ENCODE results near the gene FNDC3B. TPM values are rescaled to one million over a fixed set of nuclear protein-coding genes. Genes with fewer than 3 reads are reported as not detected.

FNDC3B gene
- total RNA-seq, 2 experiments from 2014 or later: 13.4 to 15.3 TPM

GRCh38 chr3:172063456-172064432, 24.4 kb downstream of the FNDC3B start:
- CTCF ChIA-PET: interaction anchor here (1.0 kb wide), 1 partner anchor 24 kb away, joined by 4 read pairs; no protein-coding TSS in a partner anchor
- H3K27ac Mint-ChIP-seq: no peak overlapping the region
- H3K4me3 Mint-ChIP-seq: no peak overlapping the region
- no peak for DNase-seq
- POLR2A ChIA-PET: no interaction called here
- H3K4me1 Mint-ChIP-seq: peaks cover 22% of the 10 kb centered on the region
- H3K36me3 Mint-ChIP-seq (ENCODE audit: low read depth): peaks cover 2% of the 10 kb centered on the region
- H3K9me3 Mint-ChIP-seq: no peaks in the 10 kb centered on the region
- H3K27me3 Mint-ChIP-seq: no peaks in the 10 kb centered on the region

DNA sequence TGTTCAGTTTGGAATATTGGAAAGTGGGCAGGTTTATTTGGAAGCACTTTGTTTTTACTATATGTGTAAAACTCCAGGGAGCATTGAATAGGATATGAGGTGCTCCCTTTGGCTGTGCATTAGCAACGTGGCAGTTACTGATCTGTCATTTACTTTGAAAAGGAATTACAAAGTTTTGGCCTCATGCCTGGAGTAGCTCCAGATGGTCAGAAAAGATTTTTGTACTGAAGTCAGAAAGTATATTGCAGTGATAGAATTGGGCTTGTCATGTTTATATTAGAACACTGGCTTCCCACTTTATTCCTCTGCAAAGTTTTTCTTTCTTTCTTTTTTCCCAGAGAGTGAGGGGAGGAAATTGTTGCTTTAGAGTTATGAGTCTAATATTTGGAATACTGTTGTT, 26.1 kb downstream of the FNDC3B start:
- Mint-ChIP-seq H3K36me3 (ENCODE audit: low read depth) (peaks cover 2% of the 10 kb centered on the region), H3K27me3 (no peaks in the 10 kb centered on the region), H3K4me1 (peaks cover 22% of the 10 kb centered on the region), H3K9me3 (no peaks in the 10 kb centered on the region), H3K27ac (no peak overlapping the region), H3K4me3 (no peak overlapping the region)
- ChIA-PET CTCF (interaction anchor here (1.6 kb wide), 1 partner anchor 12 kb away, joined by 4 read pairs; no protein-coding TSS in a partner anchor), POLR2A (no interaction called here)
- no peak for DNase-seq

DNA sequence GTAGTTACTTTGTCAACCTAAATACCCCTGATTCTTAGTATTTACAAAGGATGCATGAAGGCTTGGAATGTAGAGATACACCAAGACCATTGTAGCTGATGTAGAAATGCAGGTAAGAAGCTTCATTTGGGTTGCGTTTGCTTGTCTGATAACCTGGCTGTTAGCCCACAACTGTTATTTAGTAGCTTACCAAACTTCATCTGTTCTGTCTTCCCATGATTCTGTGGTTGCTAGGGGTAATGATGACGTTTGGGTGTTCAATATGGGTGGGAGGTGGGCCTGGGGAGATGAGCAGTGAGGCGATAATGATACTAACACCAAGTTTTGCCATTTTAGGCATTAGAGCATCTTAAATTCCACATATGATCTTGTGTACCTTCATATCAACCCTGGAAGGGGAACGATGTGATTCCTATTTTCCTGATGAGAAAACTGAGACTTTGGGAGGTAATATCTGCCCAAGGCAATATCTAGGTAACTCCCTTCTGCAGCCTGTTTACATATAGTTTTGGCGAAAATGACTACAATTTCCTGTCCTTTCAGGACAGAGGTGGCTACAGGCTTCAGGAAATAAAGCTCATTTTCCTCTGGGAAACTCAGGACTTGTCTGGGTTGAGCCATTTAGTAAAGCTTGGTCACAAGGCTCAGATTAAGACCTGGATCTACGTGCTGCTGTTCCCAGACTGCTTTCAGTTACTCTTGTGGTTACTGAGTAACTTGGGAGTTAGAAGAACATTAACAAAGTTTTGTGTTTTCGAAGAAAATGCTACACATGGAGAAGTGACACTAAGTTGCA, 26.8 kb downstream of the FNDC3B start:
- Mint-ChIP-seq H3K27me3 (no peaks in the 10 kb centered on the region), H3K36me3 (ENCODE audit: low read depth) (peaks cover 2% of the 10 kb centered on the region), H3K4me3 (no peak overlapping the region), H3K4me1 (peaks cover 22% of the 10 kb centered on the region), H3K9me3 (no peaks in the 10 kb centered on the region), H3K27ac (no peak overlapping the region)
- no peak for DNase-seq
- CTCF ChIA-PET: interaction anchor here (0.5 to 1.6 kb wide), 2 partner anchors 12 to 1162 kb away, joined by 3 to 4 read pairs; no protein-coding TSS in a partner anchor
- POLR2A ChIA-PET: no interaction called here

GRCh38 chr3:172066880-172067796, 27.8 kb downstream of the FNDC3B start:
- peaks cover 17% of the 10 kb centered on the region for H3K4me1 Mint-ChIP-seq
- no peaks in the 10 kb centered on the region for H3K9me3 Mint-ChIP-seq
- no peak overlapping the region for H3K27ac Mint-ChIP-seq
- peaks cover 2% of the 10 kb centered on the region for H3K36me3 Mint-ChIP-seq (ENCODE audit: low read depth)
- POLR2A ChIA-PET: no interaction called here
- no peak for DNase-seq
- CTCF ChIA-PET: interaction anchor here (0.5 to 0.6 kb wide), 2 partner anchors 12 to 1163 kb away, joined by 3 to 4 read pairs; no protein-coding TSS in a partner anchor
- no peak overlapping the region for H3K4me3 Mint-ChIP-seq
- H3K27me3 Mint-ChIP-seq: no peaks in the 10 kb centered on the region

- no peaks in the 10 kb centered on the region for H3K27me3 Mint-ChIP-seq
- DNase-seq: no peak
- ChIA-PET POLR2A (interaction anchor here (0.6 kb wide), 1 partner anchor 570 kb away, joined by 4 read pairs; no protein-coding TSS in a partner anchor), CTCF (no interaction called here)
- no peaks in the 10 kb centered on the region for H3K9me3 Mint-ChIP-seq
- H3K4me1 Mint-ChIP-seq: peaks cover 13% of the 10 kb centered on the region
- peaks cover 2% of the 10 kb centered on the region for H3K36me3 Mint-ChIP-seq (ENCODE audit: low read depth)
- H3K4me3 Mint-ChIP-seq: no peak overlapping the region
- no peak overlapping the region for H3K27ac Mint-ChIP-seq
Measured at GRCh38 chr3:172067837-172068440, 28.6 kb downstream of the FNDC3B start.

DNA sequence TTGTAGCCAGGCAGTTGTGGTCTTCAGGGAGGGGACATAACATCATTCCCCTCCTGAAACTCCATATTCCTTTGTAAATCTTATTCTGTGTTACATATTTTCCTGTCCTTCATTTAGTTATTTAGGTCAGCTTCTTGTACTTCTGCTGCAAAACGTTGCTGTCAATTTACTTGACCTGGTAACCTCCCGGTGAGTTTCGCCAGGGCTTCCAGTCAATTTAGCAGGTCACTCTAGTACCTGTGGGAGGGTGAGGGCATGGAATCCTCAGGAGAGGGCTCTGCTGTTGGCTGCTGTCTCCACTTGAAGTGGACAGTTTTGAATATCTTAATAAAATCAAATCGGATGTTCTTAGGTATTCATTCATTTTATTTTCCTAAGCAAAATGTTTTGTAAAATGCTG, 29.6 kb downstream of the FNDC3B start:
- ChIA-PET POLR2A (interaction anchor here (0.6 kb wide), 1 partner anchor 96 kb away, joined by 3 read pairs; no protein-coding TSS in a partner anchor), CTCF (interaction anchor here (0.6 kb wide), 1 partner anchor 33 kb away, joined by 3 read pairs; no protein-coding TSS in a partner anchor)
- no peak for DNase-seq
- H3K4me3 Mint-ChIP-seq: no peak overlapping the region
- H3K36me3 Mint-ChIP-seq (ENCODE audit: low read depth): peaks cover 4% of the 10 kb centered on the region
- H3K27me3 Mint-ChIP-seq: no peaks in the 10 kb centered on the region
- H3K27ac Mint-ChIP-seq: no peak overlapping the region
- H3K9me3 Mint-ChIP-seq: no peaks in the 10 kb centered on the region
- H3K4me1 Mint-ChIP-seq: peaks cover 13% of the 10 kb centered on the region

DNA sequence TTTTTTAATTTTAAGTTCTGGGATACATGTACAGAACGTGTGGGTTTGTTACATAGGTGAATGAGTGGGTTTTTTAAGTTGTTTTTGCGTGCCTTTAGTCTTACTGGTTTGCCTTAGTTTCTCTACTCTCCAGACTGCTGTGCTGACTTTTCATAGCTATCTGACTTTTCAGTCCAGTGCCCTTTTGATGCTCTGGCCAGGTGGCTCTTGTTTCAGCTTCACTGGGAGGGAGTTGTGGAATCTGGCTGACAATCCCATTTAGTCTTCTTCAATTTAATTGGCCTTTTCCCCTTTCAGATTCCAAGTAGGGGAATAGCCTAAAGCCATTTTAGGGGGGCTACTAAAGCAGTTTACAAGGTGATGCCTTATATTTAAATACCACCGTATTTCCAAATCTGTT, 30.1 kb downstream of the FNDC3B start:
- H3K4me1 Mint-ChIP-seq: peaks cover 13% of the 10 kb centered on the region
- H3K27me3 Mint-ChIP-seq: no peaks in the 10 kb centered on the region
- POLR2A ChIA-PET: interaction anchor here (0.6 kb wide), 1 partner anchor 96 kb away, joined by 3 read pairs; no protein-coding TSS in a partner anchor
- no peaks in the 10 kb centered on the region for H3K9me3 Mint-ChIP-seq
- CTCF ChIA-PET: no interaction called here
- no peak overlapping the region for H3K4me3 Mint-ChIP-seq
- no peak overlapping the region for H3K27ac Mint-ChIP-seq
- no peak for DNase-seq
- peaks cover 4% of the 10 kb centered on the region for H3K36me3 Mint-ChIP-seq (ENCODE audit: low read depth)

- Mint-ChIP-seq H3K27ac (no peak overlapping the region), H3K36me3 (ENCODE audit: low read depth) (peaks cover 2% of the 10 kb centered on the region), H3K9me3 (no peaks in the 10 kb centered on the region), H3K4me3 (no peak overlapping the region), H3K27me3 (no peaks in the 10 kb centered on the region), H3K4me1 (peaks cover 13% of the 10 kb centered on the region)
- CTCF ChIA-PET: interaction anchor here (0.8 kb wide), 1 partner anchor 38 kb away, joined by 7 read pairs; no protein-coding TSS in a partner anchor
- DNase-seq: no peak
- POLR2A ChIA-PET: no interaction called here
Measured at GRCh38 chr3:172070269-172070668, 30.9 kb downstream of the FNDC3B start.

DNA sequence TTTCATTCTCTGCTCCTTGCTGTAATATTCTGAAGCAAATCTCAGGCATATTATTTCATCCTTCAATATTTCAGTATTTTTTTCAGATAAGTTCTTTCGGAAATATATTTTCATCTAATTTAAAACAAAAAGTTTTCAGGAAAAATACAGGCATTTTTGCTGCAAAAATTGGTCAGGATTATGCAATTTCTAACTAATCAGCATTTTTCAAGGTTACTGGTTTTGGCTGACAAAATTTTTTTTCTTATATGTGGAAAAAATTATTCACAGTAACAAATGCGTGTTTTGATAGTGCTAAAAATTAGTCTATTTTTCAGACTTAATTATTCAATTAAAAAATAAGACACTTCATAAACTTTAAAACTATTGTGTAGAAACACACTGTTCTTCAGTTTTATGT, 31.4 kb downstream of the FNDC3B start:
- Mint-ChIP-seq H3K27me3 (no peaks in the 10 kb centered on the region), H3K4me3 (no peak overlapping the region), H3K4me1 (peaks cover 13% of the 10 kb centered on the region), H3K36me3 (ENCODE audit: low read depth) (peaks cover 2% of the 10 kb centered on the region), H3K27ac (no peak overlapping the region), H3K9me3 (no peaks in the 10 kb centered on the region)
- no peak for DNase-seq
- CTCF ChIA-PET: interaction anchor here (0.8 kb wide), 1 partner anchor 37 kb away, joined by 7 read pairs; no protein-coding TSS in a partner anchor
- POLR2A ChIA-PET: no interaction called here

DNA sequence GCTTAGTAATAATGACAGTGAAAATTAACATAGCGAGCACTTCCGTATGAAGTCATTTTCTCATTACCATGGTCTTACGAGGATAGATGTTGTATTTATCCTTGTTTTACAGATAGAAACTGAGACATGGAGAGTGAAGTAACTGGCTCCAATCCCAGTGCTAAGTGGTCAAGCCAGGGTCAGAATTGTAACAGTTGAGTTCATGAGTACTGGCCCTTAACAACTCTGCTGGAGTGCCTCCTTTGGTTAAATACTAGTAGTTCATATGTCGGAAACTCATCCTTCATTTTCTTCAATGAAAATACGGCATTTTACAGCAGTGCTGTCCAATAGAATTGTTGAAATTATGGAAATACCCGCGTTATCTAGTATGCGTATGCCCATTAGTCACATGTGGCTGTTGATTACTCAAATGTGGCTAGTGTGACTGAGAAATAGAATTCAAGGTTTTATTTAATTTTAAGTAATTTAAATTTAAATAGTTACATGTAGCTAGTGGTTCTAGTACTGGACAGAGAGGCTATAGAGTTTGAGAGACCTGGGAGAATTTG, 32.5 kb downstream of the FNDC3B start:
- peaks cover 8% of the 10 kb centered on the region for H3K4me1 Mint-ChIP-seq
- ChIA-PET CTCF (interaction anchor here (1.3 to 1.8 kb wide), 2 partner anchors 14 to 27 kb away, joined by 3 to 4 read pairs; no protein-coding TSS in a partner anchor), POLR2A (no interaction called here)
- peaks cover 2% of the 10 kb centered on the region for H3K36me3 Mint-ChIP-seq (ENCODE audit: low read depth)
- H3K27me3 Mint-ChIP-seq: no peaks in the 10 kb centered on the region
- H3K27ac Mint-ChIP-seq: no peak overlapping the region
- H3K4me3 Mint-ChIP-seq: no peak overlapping the region
- no peaks in the 10 kb centered on the region for H3K9me3 Mint-ChIP-seq
- DNase-seq: no peak

- Mint-ChIP-seq H3K27ac (no peak overlapping the region), H3K4me3 (no peak overlapping the region), H3K36me3 (ENCODE audit: low read depth) (peaks cover 2% of the 10 kb centered on the region), H3K9me3 (no peaks in the 10 kb centered on the region), H3K4me1 (peaks cover 2% of the 10 kb centered on the region), H3K27me3 (no peaks in the 10 kb centered on the region)
- DNase-seq: no peak
- POLR2A ChIA-PET: no interaction called here
- CTCF ChIA-PET: interaction anchor here (1.3 to 1.8 kb wide), 2 partner anchors 13 to 28 kb away, joined by 3 to 4 read pairs; no protein-coding TSS in a partner anchor
Measured at GRCh38 chr3:172072543-172072942, 33.2 kb downstream of the FNDC3B start.
